ENCODE measurements around the gene ALKBH4. TPM values are rescaled to one million over a fixed set of nuclear protein-coding genes. Genes with fewer than 3 reads are reported as not detected.
"Not testable (repeated sequence)": the region's sequence is repeated elsewhere in the genome, so short reads cannot be mapped to it uniquely, and the experiment has no call there.

The ALKBH4 gene
- total and polyA plus RNA-seq, 7 donors, result 8.0 to 26.7 (median 10.2) TPM

DNA sequence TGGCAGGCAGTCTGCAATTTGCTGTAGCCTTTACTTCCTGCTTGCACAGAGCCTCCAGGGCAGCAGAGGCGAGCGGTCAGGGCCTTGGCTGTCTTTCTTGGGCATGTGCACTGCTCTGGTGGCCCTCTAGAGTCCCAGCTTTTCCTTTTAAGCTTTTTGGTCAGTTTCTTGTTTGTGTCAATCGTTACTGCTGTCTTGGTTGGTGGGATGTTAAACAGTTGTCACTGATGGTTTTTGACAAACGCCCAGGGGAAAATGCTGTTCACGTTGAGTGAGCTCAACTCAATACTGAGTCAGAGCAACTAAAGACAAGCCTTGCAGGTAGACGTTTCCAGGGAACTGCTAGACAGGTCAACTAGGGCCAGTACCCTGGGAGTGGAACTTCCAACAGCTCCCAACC is 54.5 kb downstream of the ALKBH4 start:
- no peaks in the 10 kb centered on the region for H3K27me3 ChIP-seq
- TF ChIP-seq POLR2AphosphoS5 (IDR thresholded peaks at IDR 0.05) (no peak), EP300 (IDR thresholded peaks at IDR 0.05) (no peak), POLR2A (IDR thresholded peaks at IDR 0.05) (no peak)
- TF ChIP-seq, protein P1, sequence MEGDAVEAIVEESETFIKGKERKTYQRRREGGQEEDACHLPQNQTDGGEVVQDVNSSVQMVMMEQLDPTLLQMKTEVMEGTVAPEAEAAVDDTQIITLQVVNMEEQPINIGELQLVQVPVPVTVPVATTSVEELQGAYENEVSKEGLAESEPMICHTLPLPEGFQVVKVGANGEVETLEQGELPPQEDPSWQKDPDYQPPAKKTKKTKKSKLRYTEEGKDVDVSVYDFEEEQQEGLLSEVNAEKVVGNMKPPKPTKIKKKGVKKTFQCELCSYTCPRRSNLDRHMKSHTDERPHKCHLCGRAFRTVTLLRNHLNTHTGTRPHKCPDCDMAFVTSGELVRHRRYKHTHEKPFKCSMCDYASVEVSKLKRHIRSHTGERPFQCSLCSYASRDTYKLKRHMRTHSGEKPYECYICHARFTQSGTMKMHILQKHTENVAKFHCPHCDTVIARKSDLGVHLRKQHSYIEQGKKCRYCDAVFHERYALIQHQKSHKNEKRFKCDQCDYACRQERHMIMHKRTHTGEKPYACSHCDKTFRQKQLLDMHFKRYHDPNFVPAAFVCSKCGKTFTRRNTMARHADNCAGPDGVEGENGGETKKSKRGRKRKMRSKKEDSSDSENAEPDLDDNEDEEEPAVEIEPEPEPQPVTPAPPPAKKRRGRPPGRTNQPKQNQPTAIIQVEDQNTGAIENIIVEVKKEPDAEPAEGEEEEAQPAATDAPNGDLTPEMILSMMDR (IDR thresholded peaks at IDR 0.05), result no peak
- H3K27ac ChIP-seq, result no peak overlapping the region
- intact Hi-C loops (cut with DNase I), result no loop called here
- no peak for DNase-seq
- WGBS, 2 donors, result 75 to 77% methylated on average over 6 of the region's 6 CpGs
- H3K4me3 ChIP-seq, result no peak overlapping the region
- peaks cover 3 to 89% (median 49%) of the 10 kb centered on the region in 4 donors for H3K36me3 ChIP-seq
- H3K4me1 ChIP-seq, result peaks cover 0 to 10% (median 5%) of the 10 kb centered on the region in 4 donors
- no peaks in the 10 kb centered on the region for H3K9me3 ChIP-seq

DNA sequence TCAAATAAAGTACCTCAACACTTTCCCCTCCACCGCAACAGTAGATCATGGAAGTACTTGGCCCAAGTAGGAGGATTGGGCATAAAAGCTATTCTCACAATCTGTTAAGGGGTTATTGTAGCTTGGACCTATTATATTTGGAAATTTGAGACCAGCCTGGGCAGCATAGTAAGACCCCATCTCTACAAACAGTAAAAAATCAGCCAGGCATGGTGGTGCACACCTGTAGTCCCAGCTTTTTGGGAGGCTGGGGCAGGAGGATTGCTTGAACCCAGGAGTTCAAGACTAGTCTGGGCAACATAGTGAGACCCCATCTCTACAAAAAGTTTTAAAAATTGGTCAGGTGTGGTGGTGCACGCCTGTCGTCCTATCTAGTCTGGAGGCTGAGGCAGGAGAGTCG is 55.3 kb downstream of the ALKBH4 start:
- Histone ChIP-seq H3K9me3 (no peaks in the 10 kb centered on the region), H3K27me3 (no peaks in the 10 kb centered on the region), H3K4me1 (peaks cover 0 to 10% (median 5%) of the 10 kb centered on the region in 4 donors), H3K27ac (no peak overlapping the region), H3K4me3 (no peak overlapping the region), H3K36me3 (peaks cover 7 to 89% (median 52%) of the 10 kb centered on the region in 4 donors)
- WGBS, 2 donors, result 98 to 99% methylated on average over 4 of the region's 4 CpGs
- TF ChIP-seq POLR2AphosphoS5 (IDR thresholded peaks at IDR 0.05) (no peak), POLR2A (IDR thresholded peaks at IDR 0.05) (no peak), EP300 (IDR thresholded peaks at IDR 0.05) (no peak)
- TF ChIP-seq, protein P1 (IDR thresholded peaks at IDR 0.05), result no peak
- no peak for DNase-seq
- intact Hi-C loops (cut with DNase I), result no loop called here

DNA sequence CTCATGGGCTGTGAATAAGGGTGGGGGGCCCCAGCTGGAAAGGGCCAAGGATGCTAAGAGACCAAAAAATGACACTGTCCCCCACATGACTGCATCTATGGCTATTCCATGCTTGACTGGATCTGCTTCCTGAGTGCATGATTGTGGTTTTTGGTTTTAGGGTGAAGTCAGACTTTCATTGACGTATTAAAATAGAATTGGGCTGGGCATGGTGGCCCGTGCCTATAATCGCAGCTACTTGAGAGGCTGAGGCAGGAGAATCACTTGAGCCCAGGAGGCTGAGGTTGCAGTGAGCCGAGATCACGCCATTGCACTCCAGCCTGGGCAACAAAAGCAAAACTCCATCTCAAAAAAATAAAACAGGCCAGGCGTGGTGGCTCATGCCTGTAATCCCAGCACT is 56.1 kb downstream of the ALKBH4 start:
- Histone ChIP-seq H3K4me1 (peaks cover 0 to 10% (median 5%) of the 10 kb centered on the region in 4 donors), H3K36me3 (peaks cover 7 to 89% (median 53%) of the 10 kb centered on the region in 4 donors)
- WGBS, 2 donors, result 82 to 96% methylated on average over 6 of the region's 6 CpGs

DNA sequence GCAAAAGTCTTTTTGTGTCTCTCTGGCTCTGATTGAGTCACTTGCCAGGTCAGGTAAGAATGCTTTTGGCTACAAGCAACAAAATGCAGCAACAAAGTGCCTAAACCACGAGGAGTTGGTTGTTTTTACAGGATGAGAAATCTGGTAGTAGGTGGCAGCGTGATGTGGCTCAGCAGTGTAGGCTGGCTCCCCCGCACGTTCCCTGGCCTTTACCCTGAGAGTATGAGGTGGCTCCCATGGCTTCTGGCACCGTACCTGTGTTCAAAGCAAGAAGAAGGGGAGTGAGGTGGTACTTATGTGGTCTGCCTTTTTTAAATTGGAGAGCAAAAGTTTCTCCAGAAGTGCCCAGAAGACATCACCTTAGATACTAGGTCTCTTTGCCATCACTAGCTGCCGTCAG is 56.8 kb downstream of the ALKBH4 start:
- no peak for DNase-seq
- H3K4me1 ChIP-seq, result peaks cover 0 to 9% (median 4%) of the 10 kb centered on the region in 4 donors
- no peaks in the 10 kb centered on the region for H3K9me3 ChIP-seq
- no peaks in the 10 kb centered on the region for H3K27me3 ChIP-seq
- TF ChIP-seq POLR2AphosphoS5 (IDR thresholded peaks at IDR 0.05), result no peak
- no peak for TF ChIP-seq EP300 (IDR thresholded peaks at IDR 0.05)
- TF ChIP-seq, protein P1 (IDR thresholded peaks at IDR 0.05), result no peak
- TF ChIP-seq POLR2A (IDR thresholded peaks at IDR 0.05), result no peak
- WGBS, 2 donors, result 92 to 96% methylated on average over 6 of the region's 6 CpGs
- H3K4me3 ChIP-seq, result no peak overlapping the region
- H3K27ac ChIP-seq, result no peak overlapping the region
- peaks cover 7 to 96% (median 57%) of the 10 kb centered on the region in 4 donors for H3K36me3 ChIP-seq
- intact Hi-C loops (cut with DNase I), result no loop called here

More for the DNA sequence above, 56.1 kb downstream of the ALKBH4 start:
- H3K27ac ChIP-seq; H3K27me3 ChIP-seq; H3K9me3 ChIP-seq; H3K4me3 ChIP-seq; intact Hi-C loops (cut with DNase I); DNase-seq: not testable (repeated sequence)

Other genes with a start within 250 kb of the ALKBH4 start
- 10 to 100 TPM in 1 of 4 donors, 1 to 10 TPM in 3; 1.1 to 10.5 (median 5.5) TPM for gene SH2B2, start 178.0 kb downstream of the ALKBH4 start, total RNA-seq
- 1 to 10 TPM in 1 of 3 donors, not detected in 2; 4.6 TPM for gene SH2B2, start 178.0 kb downstream of the ALKBH4 start, polyA plus RNA-seq
- not detected for gene SPDYE6, start 108.4 kb downstream of the ALKBH4 start, total RNA-seq
- under 1 TPM in 1 of 3 donors, not detected in 2; 0.23 TPM for gene SPDYE6, start 108.4 kb downstream of the ALKBH4 start, polyA plus RNA-seq
- 10 to 100 TPM; 19.9 to 29.9 (median 25.9) TPM for gene PRKRIP1, start 68.5 kb downstream of the ALKBH4 start, total RNA-seq
- 10 to 100 TPM in 2 of 3 donors, 1 to 10 TPM in 1; 9.0 to 24.1 (median 12.6) TPM for gene PRKRIP1, start 68.5 kb downstream of the ALKBH4 start, polyA plus RNA-seq
- gene ORAI2, start 31.3 kb downstream of the ALKBH4 start, total RNA-seq, result 10 to 100 TPM in 2 of 4 donors, 1 to 10 TPM in 2; 6.4 to 15.8 (median 11.1) TPM
- gene ORAI2, start 31.3 kb downstream of the ALKBH4 start, polyA plus RNA-seq, result 10 to 100 TPM in 1 of 3 donors, 1 to 10 TPM in 2; 1.4 to 38.7 (median 3.6) TPM
- 10 to 100 TPM in 1 of 4 donors, 1 to 10 TPM in 3; 7.2 to 19.4 (median 8.8) TPM for gene LRWD1, start 121 bp upstream of the ALKBH4 start, total RNA-seq
- gene LRWD1, start 121 bp upstream of the ALKBH4 start, polyA plus RNA-seq, result 10 to 100 TPM; 13.4 to 18.8 (median 16.2) TPM
- gene POLR2J, start 14.1 kb upstream of the ALKBH4 start, total RNA-seq, result 10 to 100 TPM in 3 of 4 donors, 1 to 10 TPM in 1; 9.9 to 29.3 (median 20.5) TPM
- 100 to 1,000 TPM in 2 of 3 donors, 10 to 100 TPM in 1; 75.1 to 190 (median 166) TPM for gene POLR2J, start 14.1 kb upstream of the ALKBH4 start, polyA plus RNA-seq
- 10 to 100 TPM in 2 of 4 donors, 1 to 10 TPM in 2; 2.5 to 39.1 (median 12.9) TPM for gene RASA4B, start 52.9 kb upstream of the ALKBH4 start, total RNA-seq
- gene RASA4B, start 52.9 kb upstream of the ALKBH4 start, polyA plus RNA-seq, result 10 to 100 TPM; 11.4 to 24.4 (median 16.6) TPM
- gene UPK3BL2, start 78.8 kb upstream of the ALKBH4 start, total RNA-seq, result 10 to 100 TPM in 1 of 4 donors, 1 to 10 TPM in 2, under 1 TPM in 1; 0.99 to 10.9 (median 3.4) TPM
- 10 to 100 TPM in 1 of 3 donors, not detected in 2; 14.2 TPM for gene UPK3BL2, start 78.8 kb upstream of the ALKBH4 start, polyA plus RNA-seq
- not detected for gene SPDYE2, start 86.4 kb upstream of the ALKBH4 start, total RNA-seq
- gene SPDYE2, start 86.4 kb upstream of the ALKBH4 start, polyA plus RNA-seq, result under 1 TPM in 1 of 3 donors, not detected in 2; 0.12 TPM
- gene POLR2J3, start 107.7 kb upstream of the ALKBH4 start, total RNA-seq, result 10 to 100 TPM; 10.7 to 19.1 (median 15.1) TPM
- 100 to 1,000 TPM in 1 of 3 donors, 10 to 100 TPM in 2; 13.9 to 103 (median 33.6) TPM for gene POLR2J3, start 107.7 kb upstream of the ALKBH4 start, polyA plus RNA-seq
- gene RASA4, start 151.9 kb upstream of the ALKBH4 start, total RNA-seq, result 100 to 1,000 TPM in 1 of 4 donors, 10 to 100 TPM in 3; 12.0 to 113 (median 41.7) TPM
- gene RASA4, start 151.9 kb upstream of the ALKBH4 start, polyA plus RNA-seq, result 10 to 100 TPM in 1 of 3 donors, 1 to 10 TPM in 2; 5.4 to 35.3 (median 7.4) TPM
- gene UPK3BL1, start 177.9 kb upstream of the ALKBH4 start, total RNA-seq, result 10 to 100 TPM; 18.1 to 43.5 (median 22.5) TPM
- gene UPK3BL1, start 177.9 kb upstream of the ALKBH4 start, polyA plus RNA-seq, result 10 to 100 TPM in 2 of 3 donors, 1 to 10 TPM in 1; 8.8 to 32.1 (median 10.2) TPM
- gene SPDYE2B, start 185.5 kb upstream of the ALKBH4 start, total RNA-seq, result not detected
- gene SPDYE2B, start 185.5 kb upstream of the ALKBH4 start, polyA plus RNA-seq, result not detected
- 1 to 10 TPM in 3 of 4 donors, not detected in 1; 1.5 to 6.2 (median 3.0) TPM for gene POLR2J2, start 206.8 kb upstream of the ALKBH4 start, total RNA-seq
- gene POLR2J2, start 206.8 kb upstream of the ALKBH4 start, polyA plus RNA-seq, result 1 to 10 TPM in 2 of 3 donors, not detected in 1; 1.2 to 5.7 TPM

All from sigmoid colon (tissue), 7 donors.